ENCODE measurements around the gene METTL8. TPM values are rescaled to one million over a fixed set of nuclear protein-coding genes. Genes with fewer than 3 reads are reported as not detected.
A peak's percentile ranks its signal among the peaks of the same experiment; 100 is the strongest.

Gene METTL8
- total and polyA plus RNA-seq, 2 experiments from 2014 or later, result 60.9 to 64.3 TPM

DNA sequence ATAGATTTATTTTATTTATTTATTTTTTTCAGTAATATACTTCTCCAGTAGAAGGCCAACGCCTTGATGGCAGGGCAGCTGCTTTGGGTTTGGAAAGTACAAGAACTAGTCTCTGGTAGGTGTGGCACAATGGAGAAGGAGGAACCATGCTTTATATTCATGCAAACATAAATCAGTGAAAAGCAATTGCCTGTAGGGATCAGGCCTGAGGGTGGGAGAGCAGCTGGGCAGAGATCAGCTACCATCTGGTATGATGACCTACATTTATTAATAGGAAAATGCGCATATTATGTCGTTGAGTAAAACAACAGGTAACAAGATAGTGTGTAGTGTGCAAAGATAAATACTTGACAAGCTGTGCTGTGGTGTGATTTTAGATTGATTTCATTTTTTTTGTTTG lies 152.7 kb downstream of the METTL8 start:
- no peak for DNase-seq (ENCODE audit: low spot score)
- H3F3A ChIP-seq (replicated peaks; ENCODE audit: low read depth), result no peaks in the 10 kb centered on the region
- Mint-ChIP-seq H3K27me3 (ENCODE audit: insufficient read depth, low read depth, poor library complexity) (peaks cover 3% of the 10 kb centered on the region), H3K4me3 (no peak overlapping the region), H3K36me3 (ENCODE audit: low read depth) (no peaks in the 10 kb centered on the region), H3K4me1 (peaks cover 14% of the 10 kb centered on the region; the same call in 2 of the 3 replicates), H3K9me3 (no peaks in the 10 kb centered on the region; the same call in 2 of the 3 replicates), H3K27ac (no peak overlapping the region; the same call in 1 of the 2 replicates)
- no peak overlapping the region for H3K4me2 ChIP-seq
- H3K79me2 ChIP-seq (replicated peaks; ENCODE audit: insufficient read depth), result no peaks in the 10 kb centered on the region
- peaks cover 6% of the 10 kb centered on the region; the same call in 1 of the 2 replicates for H3K4me1 ChIP-seq (ENCODE audit: insufficient read depth)
- no peak overlapping the region for H3K27ac ChIP-seq (ENCODE audit: low read depth)
- no peak overlapping the region for H2AFZ ChIP-seq
- no peaks in the 10 kb centered on the region for H3K9me2 ChIP-seq (ENCODE audit: insufficient read depth)
- H3K4me3 ChIP-seq, result no peak overlapping the region
- no peaks in the 10 kb centered on the region for H3K27me3 ChIP-seq (ENCODE audit: insufficient read depth)
- TF ChIP-seq STAT1 (IDR thresholded peaks at IDR 0.05; ENCODE audit: unreplicated experiment) (no peak), CREB1 (CRISPR knock-in tag; IDR thresholded peaks at IDR 0.05; ENCODE audit: low read depth) (no peak), ZNF114 (CRISPR knock-in tag; IDR thresholded peaks at IDR 0.05) (no peak), POLR2AphosphoS5 (IDR thresholded peaks at IDR 0.05; ENCODE audit: low read depth) (no peak), EZH2 (IDR thresholded peaks at IDR 0.05; ENCODE audit: low read depth, unreplicated experiment) (no peak)
- TF ChIP-seq, protein P1, sequence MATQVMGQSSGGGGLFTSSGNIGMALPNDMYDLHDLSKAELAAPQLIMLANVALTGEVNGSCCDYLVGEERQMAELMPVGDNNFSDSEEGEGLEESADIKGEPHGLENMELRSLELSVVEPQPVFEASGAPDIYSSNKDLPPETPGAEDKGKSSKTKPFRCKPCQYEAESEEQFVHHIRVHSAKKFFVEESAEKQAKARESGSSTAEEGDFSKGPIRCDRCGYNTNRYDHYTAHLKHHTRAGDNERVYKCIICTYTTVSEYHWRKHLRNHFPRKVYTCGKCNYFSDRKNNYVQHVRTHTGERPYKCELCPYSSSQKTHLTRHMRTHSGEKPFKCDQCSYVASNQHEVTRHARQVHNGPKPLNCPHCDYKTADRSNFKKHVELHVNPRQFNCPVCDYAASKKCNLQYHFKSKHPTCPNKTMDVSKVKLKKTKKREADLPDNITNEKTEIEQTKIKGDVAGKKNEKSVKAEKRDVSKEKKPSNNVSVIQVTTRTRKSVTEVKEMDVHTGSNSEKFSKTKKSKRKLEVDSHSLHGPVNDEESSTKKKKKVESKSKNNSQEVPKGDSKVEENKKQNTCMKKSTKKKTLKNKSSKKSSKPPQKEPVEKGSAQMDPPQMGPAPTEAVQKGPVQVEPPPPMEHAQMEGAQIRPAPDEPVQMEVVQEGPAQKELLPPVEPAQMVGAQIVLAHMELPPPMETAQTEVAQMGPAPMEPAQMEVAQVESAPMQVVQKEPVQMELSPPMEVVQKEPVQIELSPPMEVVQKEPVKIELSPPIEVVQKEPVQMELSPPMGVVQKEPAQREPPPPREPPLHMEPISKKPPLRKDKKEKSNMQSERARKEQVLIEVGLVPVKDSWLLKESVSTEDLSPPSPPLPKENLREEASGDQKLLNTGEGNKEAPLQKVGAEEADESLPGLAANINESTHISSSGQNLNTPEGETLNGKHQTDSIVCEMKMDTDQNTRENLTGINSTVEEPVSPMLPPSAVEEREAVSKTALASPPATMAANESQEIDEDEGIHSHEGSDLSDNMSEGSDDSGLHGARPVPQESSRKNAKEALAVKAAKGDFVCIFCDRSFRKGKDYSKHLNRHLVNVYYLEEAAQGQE (IDR thresholded peaks at IDR 0.05; ENCODE audit: unreplicated experiment), result no peak
- no peaks in the 10 kb centered on the region for H4K20me1 ChIP-seq (replicated peaks; ENCODE audit: insufficient read depth)
- no peaks in the 10 kb centered on the region for H3K36me3 ChIP-seq (ENCODE audit: insufficient read depth)
- no peak for ATAC-seq

DNA sequence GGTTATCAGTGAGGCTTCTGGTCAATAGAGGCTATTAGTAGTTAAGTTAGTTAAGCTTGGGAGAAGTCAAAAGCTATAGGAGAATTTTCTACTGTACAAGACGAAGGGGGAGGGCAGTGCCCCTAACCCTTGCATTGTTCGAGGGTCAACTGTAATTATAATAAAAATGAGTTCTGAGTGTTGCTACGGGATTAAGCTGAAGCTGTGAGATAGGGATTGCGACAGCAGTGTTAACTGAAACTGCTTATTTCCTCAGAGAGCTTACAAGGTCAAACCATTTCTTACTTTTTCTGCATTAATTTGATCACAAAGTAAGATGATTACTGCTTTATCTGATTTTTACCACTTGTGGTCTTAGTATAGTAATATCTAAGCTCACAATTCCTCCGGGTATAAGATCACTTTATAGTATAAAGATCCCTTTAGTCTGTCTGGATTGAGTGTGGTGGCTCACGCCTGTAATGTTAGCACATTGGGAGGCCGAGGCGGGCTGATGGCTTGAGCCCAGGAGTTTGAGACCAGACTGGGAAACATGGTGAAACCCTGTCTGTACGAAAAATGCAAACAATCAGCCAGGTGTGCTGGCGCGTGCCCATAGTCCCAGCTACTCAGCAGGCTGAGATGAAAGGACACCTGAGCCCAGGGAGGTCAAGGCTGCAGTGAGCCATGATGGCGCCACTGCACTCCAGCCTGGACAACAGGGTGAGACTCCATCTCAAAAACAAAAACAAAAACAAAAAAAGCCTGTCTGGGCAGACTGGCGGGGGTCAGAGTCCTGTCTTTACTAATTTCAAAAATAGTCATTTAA lies 153.6 kb downstream of the METTL8 start:
- H3K4me1 ChIP-seq (ENCODE audit: insufficient read depth), result peaks cover 6% of the 10 kb centered on the region; the same call in 1 of the 2 replicates
- H3K79me2 ChIP-seq (replicated peaks; ENCODE audit: insufficient read depth), result no peaks in the 10 kb centered on the region
- H3K9me2 ChIP-seq (ENCODE audit: insufficient read depth), result no peaks in the 10 kb centered on the region
- DNase-seq (ENCODE audit: low spot score), result no peak
- no peaks in the 10 kb centered on the region for H3K36me3 ChIP-seq (ENCODE audit: insufficient read depth)
- H3F3A ChIP-seq (replicated peaks; ENCODE audit: low read depth), result no peaks in the 10 kb centered on the region
- H3K4me3 ChIP-seq, result no peak overlapping the region
- Mint-ChIP-seq H3K9me3 (no peaks in the 10 kb centered on the region; the same call in 2 of the 3 replicates), H3K4me3 (no peak overlapping the region), H3K36me3 (ENCODE audit: low read depth) (no peaks in the 10 kb centered on the region), H3K4me1 (peaks cover 14% of the 10 kb centered on the region; the same call in 2 of the 3 replicates), H3K27ac (no peak overlapping the region), H3K27me3 (ENCODE audit: insufficient read depth, low read depth, poor library complexity) (peaks cover 3% of the 10 kb centered on the region)
- H3K27me3 ChIP-seq (ENCODE audit: insufficient read depth), result no peaks in the 10 kb centered on the region
- H2AFZ ChIP-seq, result peak overlapping the region; percentile 70; the same call in 1 of the 2 replicates
- no peak for TF ChIP-seq CREB1 (CRISPR knock-in tag; IDR thresholded peaks at IDR 0.05; ENCODE audit: low read depth)
- TF ChIP-seq, protein P2, sequence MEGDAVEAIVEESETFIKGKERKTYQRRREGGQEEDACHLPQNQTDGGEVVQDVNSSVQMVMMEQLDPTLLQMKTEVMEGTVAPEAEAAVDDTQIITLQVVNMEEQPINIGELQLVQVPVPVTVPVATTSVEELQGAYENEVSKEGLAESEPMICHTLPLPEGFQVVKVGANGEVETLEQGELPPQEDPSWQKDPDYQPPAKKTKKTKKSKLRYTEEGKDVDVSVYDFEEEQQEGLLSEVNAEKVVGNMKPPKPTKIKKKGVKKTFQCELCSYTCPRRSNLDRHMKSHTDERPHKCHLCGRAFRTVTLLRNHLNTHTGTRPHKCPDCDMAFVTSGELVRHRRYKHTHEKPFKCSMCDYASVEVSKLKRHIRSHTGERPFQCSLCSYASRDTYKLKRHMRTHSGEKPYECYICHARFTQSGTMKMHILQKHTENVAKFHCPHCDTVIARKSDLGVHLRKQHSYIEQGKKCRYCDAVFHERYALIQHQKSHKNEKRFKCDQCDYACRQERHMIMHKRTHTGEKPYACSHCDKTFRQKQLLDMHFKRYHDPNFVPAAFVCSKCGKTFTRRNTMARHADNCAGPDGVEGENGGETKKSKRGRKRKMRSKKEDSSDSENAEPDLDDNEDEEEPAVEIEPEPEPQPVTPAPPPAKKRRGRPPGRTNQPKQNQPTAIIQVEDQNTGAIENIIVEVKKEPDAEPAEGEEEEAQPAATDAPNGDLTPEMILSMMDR (conservative IDR thresholded peaks at IDR 0.05; ENCODE audit: low read depth in 2 of 2), result peak in 1 of 2 experiments; percentile 8; a peak in 1 of 4 replicates
- H3K27ac ChIP-seq (ENCODE audit: low read depth), result no peak overlapping the region
- no peak overlapping the region for H3K4me2 ChIP-seq
- ATAC-seq, result no peak
- H4K20me1 ChIP-seq (replicated peaks; ENCODE audit: insufficient read depth), result no peaks in the 10 kb centered on the region
